Naive thymus-derived CD8-positive, alpha-beta T cell (primary cell): ENCODE data around the gene FADS3. TPM values are rescaled to one million over a fixed set of nuclear protein-coding genes. Genes with fewer than 3 reads are reported as not detected.

Source experiments
- ATAC-seq, 2 donors: fragments of 150-1000 bp; cut with Tn5 transposase in 1 of 2; sonication (Bioruptor Pico), chemical (Tn5 transposase) in 1 of 2; 1 replicate in 1 of 2; 2 replicates in 1 of 2; pipeline ENCODE4 v1.10.0; 2021; ENCODE audit warnings: mild to moderate bottlenecking in 2 of 2, moderate library complexity in 2 of 2
- POLR2A ChIA-PET: fragments of 350-600 bp; sonication (Branson Sonifier 250); formaldehyde crosslinking; loops from one replicate; lab custom pipeline; 2021; ENCODE audit warnings: antibody characterized with exemption; lab: Charles Lee
- DNase-seq, 10 donors: peaks; one replicate each; pipeline versions ENCODE4 v3.0.0 to v3.0.0-alpha.2; 2020 to 2022
- H3K27ac Mint-ChIP-seq, 10 donors: one replicate each; pipeline ENCODE4 v1.8.0; 2020 to 2022; ENCODE audit warnings: mild to moderate bottlenecking in 10 of 10, mixed read lengths in 10 of 10, moderate library complexity in 4 of 10, inconsistent platforms in 1 of 10
- H3K27me3 Mint-ChIP-seq, 5 donors: one replicate each; pipeline ENCODE4 v1.8.0; 2021 to 2022; ENCODE audit warnings: mixed read lengths in 5 of 5
- H3K36me3 Mint-ChIP-seq, 3 donors: one replicate each; pipeline ENCODE4 v1.8.0; 2020 to 2022; ENCODE audit warnings: mixed read lengths in 3 of 3, mild to moderate bottlenecking in 2 of 3, inconsistent platforms in 1 of 3
- H3K4me1 Mint-ChIP-seq, 4 donors: one replicate each; pipeline ENCODE4 v1.8.0; 2021 to 2022; ENCODE audit warnings: mixed read lengths in 4 of 4
- H3K4me3 Mint-ChIP-seq, 10 donors: one replicate each; pipeline ENCODE4 v1.8.0; 2020 to 2022; ENCODE audit warnings: mild to moderate bottlenecking in 10 of 10, mixed read lengths in 10 of 10, moderate library complexity in 6 of 10, inconsistent platforms in 1 of 10
- H3K9me3 Mint-ChIP-seq, 9 donors: one replicate each; pipeline ENCODE4 v1.8.0; 2020 to 2022; ENCODE audit warnings: mixed read lengths in 9 of 9, mild to moderate bottlenecking in 3 of 9, inconsistent platforms in 1 of 9, moderate library complexity in 1 of 9
- polyA plus RNA-seq, 3 donors: library from polyadenylated mRNA; unstranded; fragments of 300-500 nt; fragmentation: Illumina TruSeq; gene quantifications; one replicate each; pipeline ENCODE4 v1.2.3, GENCODE V29; 2021
- total RNA-seq, 8 experiments: library from RNA in 2 of 8; stranded (reverse) in 2 of 8; gene quantifications; one replicate each; pipeline ENCODE4 v1.2.3 and lab custom pipeline; 2021 to 2026

Gene FADS3
- total and polyA plus RNA-seq, 5 experiments from 2014 or later = 0.33 to 5.7 (median 1.5) TPM

DNA sequence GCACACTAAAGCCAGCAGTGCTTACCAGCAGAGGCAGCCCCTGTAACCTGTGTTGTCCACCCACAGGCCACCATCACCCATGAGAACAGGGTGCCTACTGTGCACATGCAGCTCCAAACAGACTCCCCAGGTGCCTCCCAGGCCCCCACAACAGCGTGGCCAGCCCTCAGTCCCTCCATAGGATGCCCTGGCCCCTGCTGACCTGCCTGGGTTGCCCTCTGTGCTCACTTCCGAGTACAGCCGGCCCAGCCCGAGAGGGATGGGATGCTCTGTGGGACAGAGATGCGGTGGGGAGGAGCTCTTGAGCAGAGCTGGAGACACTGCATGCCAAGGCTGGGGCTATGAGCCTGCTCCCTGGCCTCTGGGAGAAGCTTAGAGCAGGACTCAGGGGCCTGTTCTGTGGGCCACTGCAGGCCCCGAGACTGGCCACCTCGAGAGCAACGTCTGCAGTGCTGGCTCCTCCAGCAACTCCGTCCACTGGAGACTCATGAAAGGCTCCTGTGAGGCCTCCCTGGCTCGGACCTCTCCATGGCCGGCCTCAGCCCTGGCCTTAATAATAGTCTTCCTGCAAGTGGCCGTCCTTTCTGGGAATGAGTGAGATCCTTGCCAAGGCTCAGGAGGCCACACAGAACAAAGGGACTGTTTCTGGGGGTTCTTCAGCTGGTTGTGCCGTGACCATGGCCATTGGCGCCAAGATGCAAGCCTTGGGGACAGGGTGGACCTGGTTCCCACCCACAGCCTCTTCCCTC lies 36.2 kb downstream of the FADS3 start:
- no peak for ATAC-seq
- Mint-ChIP-seq H3K36me3 (no peaks in the 10 kb centered on the region), H3K27me3 (no peaks in the 10 kb centered on the region), H3K4me3 (no peak overlapping the region), H3K4me1 (no peaks in the 10 kb centered on the region), H3K27ac (no peak overlapping the region), H3K9me3 (no peaks in the 10 kb centered on the region)
- POLR2A ChIA-PET = no interaction called here
- no peak for DNase-seq

DNA sequence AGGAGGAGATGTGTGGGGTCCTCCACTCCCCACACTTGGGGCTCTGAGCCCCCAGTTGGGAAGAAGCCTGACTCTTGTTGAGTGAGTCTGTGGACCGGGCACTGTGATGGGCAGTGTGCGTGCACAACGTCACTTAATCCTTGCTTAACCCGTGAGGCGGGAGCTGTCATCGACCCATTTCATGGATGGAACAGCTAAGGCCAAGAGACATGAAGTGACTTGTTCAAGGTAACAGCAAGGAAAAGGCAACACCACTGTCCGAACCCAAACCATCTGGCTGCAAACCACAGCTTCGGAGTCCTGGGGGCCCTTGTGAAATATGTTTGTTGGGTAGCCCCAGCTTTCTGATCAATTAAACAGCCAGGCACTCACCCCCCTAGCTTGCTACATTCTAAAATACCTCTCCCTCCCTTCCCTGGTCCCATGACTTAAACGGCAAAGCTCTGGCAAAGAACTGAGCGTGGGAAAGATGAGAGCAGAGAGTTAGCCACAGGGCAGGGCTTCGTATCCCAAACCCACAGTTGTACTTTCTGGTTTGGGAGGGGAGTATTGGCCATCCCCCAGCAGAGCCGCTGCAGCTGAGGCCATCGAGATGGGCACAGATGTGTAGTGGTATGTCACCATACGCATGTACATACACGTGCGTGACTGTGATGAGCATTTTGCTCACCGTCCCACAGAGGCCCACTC lies 37.0 kb downstream of the FADS3 start:
- H3K4me3 Mint-ChIP-seq = no peak overlapping the region
- H3K4me1 Mint-ChIP-seq = no peaks in the 10 kb centered on the region
- no peaks in the 10 kb centered on the region for H3K27me3 Mint-ChIP-seq
- no peaks in the 10 kb centered on the region for H3K36me3 Mint-ChIP-seq
- no peaks in the 10 kb centered on the region for H3K9me3 Mint-ChIP-seq
- H3K27ac Mint-ChIP-seq = no peak overlapping the region
- ATAC-seq = no peak
- POLR2A ChIA-PET = no interaction called here
- no peak for DNase-seq

GRCh38 chr11:61853698-61854169 lies 37.6 kb downstream of the FADS3 start:
- Mint-ChIP-seq H3K4me3 (no peak overlapping the region), H3K27me3 (no peaks in the 10 kb centered on the region), H3K4me1 (no peaks in the 10 kb centered on the region), H3K9me3 (no peaks in the 10 kb centered on the region), H3K27ac (no peak overlapping the region), H3K36me3 (no peaks in the 10 kb centered on the region)
- DNase-seq (no peak), ATAC-seq (no peak)
- POLR2A ChIA-PET = interaction anchor here (1.0 kb wide), 1 partner anchor 23 kb away, joined by 3 read pairs; no protein-coding TSS in a partner anchor

GRCh38 chr11:61851900-61852295 lies 39.4 kb downstream of the FADS3 start:
- H3K4me3 Mint-ChIP-seq = no peak overlapping the region
- no peak for ATAC-seq
- POLR2A ChIA-PET = no interaction called here
- no peaks in the 10 kb centered on the region for H3K36me3 Mint-ChIP-seq
- peak overlapping the region in 1 of 10 donors; percentile 43 for H3K27ac Mint-ChIP-seq
- no peaks in the 10 kb centered on the region for H3K9me3 Mint-ChIP-seq
- DNase-seq = no peak
- no peaks in the 10 kb centered on the region for H3K27me3 Mint-ChIP-seq
- no peaks in the 10 kb centered on the region for H3K4me1 Mint-ChIP-seq

DNA sequence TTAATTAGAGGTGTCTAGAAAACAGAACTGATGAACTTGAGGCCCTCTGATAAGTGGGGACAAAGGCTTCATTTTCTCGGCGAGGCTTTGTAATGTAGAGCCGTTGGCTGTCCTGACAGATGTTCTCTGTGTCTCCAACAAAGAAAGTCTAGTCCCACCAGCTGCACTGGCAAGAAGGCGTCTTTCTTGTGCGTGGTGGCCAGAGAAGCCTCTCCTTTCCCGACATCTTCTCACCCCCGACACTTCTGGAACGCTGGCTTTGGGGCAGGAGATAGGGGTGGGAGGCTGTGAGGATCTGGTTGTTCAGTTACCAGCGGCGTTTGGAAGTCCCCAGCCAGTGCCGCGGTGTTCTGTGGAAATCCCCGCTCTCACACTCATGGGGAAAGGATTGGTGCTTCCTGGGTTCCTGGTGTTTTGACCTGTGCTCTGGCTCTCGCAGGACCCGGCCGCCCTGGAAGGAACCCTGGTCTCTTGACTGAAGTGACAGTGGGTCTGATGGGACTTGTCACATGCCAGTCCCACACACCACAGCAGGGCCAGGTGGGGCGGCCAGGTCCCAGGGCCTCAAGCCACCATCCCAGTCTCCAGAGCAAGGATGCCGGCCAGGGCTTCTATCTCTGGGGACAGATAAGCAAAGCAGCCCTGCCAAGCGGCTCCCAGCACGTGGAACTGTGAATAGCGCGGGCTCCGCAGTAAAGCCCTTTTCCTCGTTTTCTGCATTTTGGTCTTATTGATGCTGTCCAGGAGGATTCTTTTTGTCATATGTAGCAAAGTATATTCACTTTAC lies 40.0 kb downstream of the FADS3 start:
- Mint-ChIP-seq H3K4me3 (no peak overlapping the region), H3K27ac (no peak overlapping the region), H3K9me3 (no peaks in the 10 kb centered on the region), H3K36me3 (no peaks in the 10 kb centered on the region), H3K4me1 (no peaks in the 10 kb centered on the region), H3K27me3 (no peaks in the 10 kb centered on the region)
- ATAC-seq (no peak), DNase-seq (no peak)
- POLR2A ChIA-PET = no interaction called here

GRCh38 chr11:61850687-61851086 lies 40.7 kb downstream of the FADS3 start:
- Mint-ChIP-seq H3K9me3 (no peaks in the 10 kb centered on the region), H3K27ac (peak overlapping the region in 1 of 10 donors; percentile 64), H3K27me3 (no peaks in the 10 kb centered on the region), H3K4me3 (no peak overlapping the region), H3K4me1 (no peaks in the 10 kb centered on the region), H3K36me3 (no peaks in the 10 kb centered on the region)
- POLR2A ChIA-PET = no interaction called here
- ATAC-seq (no peak), DNase-seq (no peak)

- DNase-seq = no peak
- Mint-ChIP-seq H3K4me1 (no peaks in the 10 kb centered on the region), H3K4me3 (no peak overlapping the region), H3K36me3 (no peaks in the 10 kb centered on the region), H3K27ac (no peak overlapping the region), H3K27me3 (no peaks in the 10 kb centered on the region), H3K9me3 (no peaks in the 10 kb centered on the region)
- POLR2A ChIA-PET = no interaction called here
- no peak for ATAC-seq
Observed at GRCh38 chr11:61848631-61849030, 42.7 kb downstream of the FADS3 start.

DNA sequence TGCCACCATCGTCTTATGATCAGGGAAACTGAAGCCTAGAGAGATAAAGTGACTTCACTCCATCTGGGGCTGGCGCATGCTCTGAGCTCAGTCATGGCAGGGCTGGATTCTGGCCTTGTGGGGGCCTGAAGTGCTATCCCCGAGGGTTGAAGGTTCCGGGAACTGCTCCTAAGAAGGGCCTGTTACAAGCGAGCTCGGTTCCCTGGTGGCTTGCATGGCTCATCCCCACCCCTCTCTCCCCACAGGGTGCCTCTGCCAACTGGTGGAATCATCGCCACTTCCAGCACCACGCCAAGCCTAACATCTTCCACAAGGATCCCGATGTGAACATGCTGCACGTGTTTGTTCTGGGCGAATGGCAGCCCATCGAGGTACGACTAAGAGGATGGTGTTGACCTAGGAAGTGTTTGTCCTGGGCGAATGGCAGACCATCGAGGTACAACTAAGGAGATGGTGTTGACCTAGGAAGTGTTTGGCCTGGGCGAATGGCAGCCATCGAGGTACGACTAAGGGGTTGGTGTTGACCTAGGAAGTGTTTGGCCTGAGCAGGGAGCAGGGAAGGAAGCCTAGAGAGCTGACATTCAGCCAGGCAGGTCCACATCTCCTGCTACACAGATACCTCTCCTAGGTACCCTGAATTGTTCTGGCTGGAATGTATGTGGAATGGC lies 43.3 kb downstream of the FADS3 start:
- Mint-ChIP-seq H3K4me3 (no peak overlapping the region), H3K4me1 (no peaks in the 10 kb centered on the region), H3K36me3 (no peaks in the 10 kb centered on the region), H3K27ac (peak overlapping the region in 1 of 10 donors; percentile 58), H3K27me3 (no peaks in the 10 kb centered on the region), H3K9me3 (no peaks in the 10 kb centered on the region)
- no peak for DNase-seq
- POLR2A ChIA-PET = no interaction called here
- no peak for ATAC-seq

DNA sequence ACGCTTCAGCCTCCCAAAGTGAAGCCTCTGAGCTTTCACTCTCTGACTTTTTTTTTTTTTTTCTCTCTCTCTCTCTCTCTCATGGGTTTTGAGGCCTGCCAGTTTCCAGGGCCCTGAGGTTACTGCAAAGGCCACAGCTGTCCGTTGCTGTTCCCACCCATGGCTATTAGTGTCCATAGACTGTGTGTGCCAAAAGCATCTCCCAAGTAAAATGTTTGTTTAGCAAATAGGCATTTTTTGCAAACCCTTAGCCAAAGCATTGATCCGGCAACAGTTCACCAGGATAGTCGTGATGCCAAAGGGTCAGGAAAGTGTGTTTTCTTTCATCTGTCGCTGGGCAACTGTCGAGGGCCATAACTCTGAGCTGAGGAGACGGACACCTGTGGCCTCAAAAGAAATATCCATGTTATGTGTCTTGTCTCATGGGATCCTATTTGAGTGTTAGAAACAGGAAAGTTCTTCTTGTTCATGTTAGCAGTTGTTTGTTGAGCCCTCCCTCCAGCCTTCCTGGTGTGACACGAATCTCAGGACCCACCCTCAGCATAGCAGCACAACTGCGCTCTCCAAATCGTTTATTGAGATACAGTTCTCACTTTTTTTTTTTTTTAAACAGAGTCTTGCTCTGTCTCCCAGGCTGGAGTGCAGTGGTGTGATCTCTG lies 44.9 kb downstream of the FADS3 start:
- H3K4me3 Mint-ChIP-seq = no peak overlapping the region
- no peaks in the 10 kb centered on the region for H3K9me3 Mint-ChIP-seq
- peaks cover 0 to 3% (median 0%) of the 10 kb centered on the region in 3 donors for H3K36me3 Mint-ChIP-seq
- peaks cover 0 to 5% (median under 1%) of the 10 kb centered on the region in 4 donors for H3K4me1 Mint-ChIP-seq
- POLR2A ChIA-PET = no interaction called here
- no peak for ATAC-seq
- H3K27ac Mint-ChIP-seq = peak overlapping the region in 1 of 10 donors; percentile 71
- DNase-seq = no peak
- H3K27me3 Mint-ChIP-seq = no peaks in the 10 kb centered on the region

DNA sequence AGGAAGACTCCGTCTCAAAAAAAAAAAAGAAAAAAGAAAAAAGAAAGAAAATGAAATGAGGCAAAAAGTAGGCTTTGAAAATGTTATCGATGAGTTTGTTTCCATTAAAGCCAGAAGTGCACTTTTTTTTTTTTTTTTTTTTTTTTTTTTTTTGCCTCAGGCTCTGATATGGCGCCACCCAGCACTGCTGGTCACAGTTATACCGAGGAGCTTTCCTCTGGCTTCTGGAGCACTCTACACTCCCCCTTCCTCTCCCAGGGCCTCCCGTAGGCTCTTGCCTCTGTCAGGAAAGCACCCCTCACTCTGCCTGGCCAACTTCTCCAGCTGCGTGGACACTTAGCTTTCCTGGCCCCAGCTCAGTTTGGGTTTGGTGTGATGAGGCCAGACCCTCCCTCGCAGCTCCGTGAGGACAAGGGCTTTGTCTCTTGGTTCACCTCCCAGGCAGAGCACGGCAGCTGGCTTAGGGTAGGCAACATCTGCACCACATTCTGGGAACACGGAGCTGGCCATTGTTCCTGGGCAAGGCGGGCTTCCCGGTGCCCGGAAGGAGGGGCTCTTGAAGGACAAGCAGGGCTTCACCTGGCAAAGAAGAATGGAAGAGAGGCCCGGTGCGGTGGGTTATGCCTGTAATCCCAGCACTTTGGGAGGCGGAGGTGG lies 46.3 kb downstream of the FADS3 start:
- Mint-ChIP-seq H3K36me3 (peaks cover 0 to 5% (median 0%) of the 10 kb centered on the region in 3 donors), H3K27me3 (no peaks in the 10 kb centered on the region)

GRCh38 chr11:61842528-61842820 lies 48.9 kb downstream of the FADS3 start:
- POLR2A ChIA-PET = no interaction called here
- Mint-ChIP-seq H3K4me1 (peaks cover 0 to 7% (median 1%) of the 10 kb centered on the region in 4 donors), H3K27me3 (no peaks in the 10 kb centered on the region), H3K36me3 (peaks cover 0 to 5% (median 2%) of the 10 kb centered on the region in 3 donors), H3K27ac (peak overlapping the region in 1 of 10 donors; percentile 7), H3K9me3 (no peaks in the 10 kb centered on the region), H3K4me3 (no peak overlapping the region)
- DNase-seq (no peak), ATAC-seq (no peak)

More for the DNA sequence above, 46.3 kb downstream of the FADS3 start:
- DNase-seq (no peak), ATAC-seq (no peak)
- POLR2A ChIA-PET = interaction anchor here (0.7 kb wide), 1 partner anchor 29 kb away, joined by 3 read pairs; no protein-coding TSS in a partner anchor
- Mint-ChIP-seq H3K4me3 (no peak overlapping the region), H3K4me1 (peaks cover 0 to 7% (median 1%) of the 10 kb centered on the region in 4 donors), H3K9me3 (no peaks in the 10 kb centered on the region), H3K27ac (peak overlapping the region in 1 of 10 donors; percentile 34)
